ENCODE data around the gene TBX18.

Gene TBX18

GRCh38 chr6:84804720-84805119 is 40.3 kb upstream of the TBX18 start:
- H2AFZ ChIP-seq = no peak overlapping the region
- no peaks in the 10 kb centered on the region for H3K79me2 ChIP-seq
- H3K36me3 ChIP-seq (ENCODE audit: control insufficient read depth, insufficient read depth, low read length) = no peaks in the 10 kb centered on the region
- H3K9me3 ChIP-seq (ENCODE audit: control insufficient read depth, low read length) = peaks cover 3% of the 10 kb centered on the region
- no peaks in the 10 kb centered on the region for H3K4me1 ChIP-seq
- no peak overlapping the region for H3K4me3 ChIP-seq (ENCODE audit: low read depth, low read length)
- H3K27ac ChIP-seq = no peak overlapping the region
- peaks cover 3% of the 10 kb centered on the region for H3K27me3 ChIP-seq (ENCODE audit: control insufficient read depth, insufficient read depth, low read length)
- H3K4me2 ChIP-seq (ENCODE audit: low read length) = no peak overlapping the region
- TF ChIP-seq, protein P1, sequence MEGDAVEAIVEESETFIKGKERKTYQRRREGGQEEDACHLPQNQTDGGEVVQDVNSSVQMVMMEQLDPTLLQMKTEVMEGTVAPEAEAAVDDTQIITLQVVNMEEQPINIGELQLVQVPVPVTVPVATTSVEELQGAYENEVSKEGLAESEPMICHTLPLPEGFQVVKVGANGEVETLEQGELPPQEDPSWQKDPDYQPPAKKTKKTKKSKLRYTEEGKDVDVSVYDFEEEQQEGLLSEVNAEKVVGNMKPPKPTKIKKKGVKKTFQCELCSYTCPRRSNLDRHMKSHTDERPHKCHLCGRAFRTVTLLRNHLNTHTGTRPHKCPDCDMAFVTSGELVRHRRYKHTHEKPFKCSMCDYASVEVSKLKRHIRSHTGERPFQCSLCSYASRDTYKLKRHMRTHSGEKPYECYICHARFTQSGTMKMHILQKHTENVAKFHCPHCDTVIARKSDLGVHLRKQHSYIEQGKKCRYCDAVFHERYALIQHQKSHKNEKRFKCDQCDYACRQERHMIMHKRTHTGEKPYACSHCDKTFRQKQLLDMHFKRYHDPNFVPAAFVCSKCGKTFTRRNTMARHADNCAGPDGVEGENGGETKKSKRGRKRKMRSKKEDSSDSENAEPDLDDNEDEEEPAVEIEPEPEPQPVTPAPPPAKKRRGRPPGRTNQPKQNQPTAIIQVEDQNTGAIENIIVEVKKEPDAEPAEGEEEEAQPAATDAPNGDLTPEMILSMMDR (IDR thresholded peaks at IDR 0.05) = no peak
- no peak overlapping the region for H3K9ac ChIP-seq

- TF ChIP-seq, protein P1 (IDR thresholded peaks at IDR 0.05) = no peak
- H3K4me1 ChIP-seq = no peaks in the 10 kb centered on the region
- H3K4me3 ChIP-seq (ENCODE audit: low read depth, low read length) = no peak overlapping the region
- H3K79me2 ChIP-seq = no peaks in the 10 kb centered on the region
- H3K9me3 ChIP-seq (ENCODE audit: control insufficient read depth, low read length) = peaks cover 3% of the 10 kb centered on the region
- H3K36me3 ChIP-seq (ENCODE audit: control insufficient read depth, insufficient read depth, low read length) = no peaks in the 10 kb centered on the region
- no peak overlapping the region for H2AFZ ChIP-seq
- no peak overlapping the region for H3K27ac ChIP-seq
- no peak overlapping the region for H3K9ac ChIP-seq
- no peak overlapping the region for H3K4me2 ChIP-seq (ENCODE audit: low read length)
- peaks cover 3% of the 10 kb centered on the region for H3K27me3 ChIP-seq (ENCODE audit: control insufficient read depth, insufficient read depth, low read length)
These were observed 36.9 kb upstream of the TBX18 start for GRCh38 chr6:84801250-84801649.

DNA sequence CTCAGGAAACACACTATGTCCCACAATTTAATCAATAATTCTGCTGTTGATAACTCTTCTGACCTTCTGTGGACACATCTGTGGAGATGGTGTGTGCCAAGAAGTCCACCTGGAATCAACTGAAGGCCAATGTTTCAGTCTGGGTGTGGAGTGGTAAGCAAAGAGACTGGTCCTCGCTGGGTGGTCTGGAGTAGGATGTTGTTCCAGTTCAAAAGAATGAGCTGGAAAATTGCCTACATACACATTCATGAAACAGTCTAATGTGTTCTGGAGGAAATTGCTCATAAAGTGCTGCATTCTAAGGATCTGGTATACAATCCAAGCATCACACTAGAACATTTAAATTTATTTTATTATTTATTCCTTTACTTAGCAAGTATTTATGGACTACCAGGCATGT is 33.9 kb upstream of the TBX18 start:
- no peaks in the 10 kb centered on the region for H3K4me1 ChIP-seq
- H3K9me3 ChIP-seq (ENCODE audit: control insufficient read depth, low read length) = peaks cover 3% of the 10 kb centered on the region
- no peaks in the 10 kb centered on the region for H3K36me3 ChIP-seq (ENCODE audit: control insufficient read depth, insufficient read depth, low read length)
- no peak overlapping the region for H3K27ac ChIP-seq
- H3K79me2 ChIP-seq = no peaks in the 10 kb centered on the region
- TF ChIP-seq, protein P1 (IDR thresholded peaks at IDR 0.05) = no peak
- no peak overlapping the region for H3K9ac ChIP-seq
- no peak overlapping the region for H3K4me2 ChIP-seq (ENCODE audit: low read length)
- H3K4me3 ChIP-seq (ENCODE audit: low read depth, low read length) = no peak overlapping the region
- H3K27me3 ChIP-seq (ENCODE audit: control insufficient read depth, insufficient read depth, low read length) = peaks cover 3% of the 10 kb centered on the region
- no peak overlapping the region for H2AFZ ChIP-seq

- no peaks in the 10 kb centered on the region for H3K79me2 ChIP-seq
- no peaks in the 10 kb centered on the region for H3K4me1 ChIP-seq
- TF ChIP-seq, protein P1 (IDR thresholded peaks at IDR 0.05) = no peak
- H3K27me3 ChIP-seq (ENCODE audit: control insufficient read depth, insufficient read depth, low read length) = no peaks in the 10 kb centered on the region
- H2AFZ ChIP-seq = no peak overlapping the region
- H3K4me3 ChIP-seq (ENCODE audit: low read depth, low read length) = no peak overlapping the region
- no peaks in the 10 kb centered on the region for H3K36me3 ChIP-seq (ENCODE audit: control insufficient read depth, insufficient read depth, low read length)
- H3K4me2 ChIP-seq (ENCODE audit: low read length) = no peak overlapping the region
- peaks cover 3% of the 10 kb centered on the region for H3K9me3 ChIP-seq (ENCODE audit: control insufficient read depth, low read length)
- H3K9ac ChIP-seq = no peak overlapping the region
- no peak overlapping the region for H3K27ac ChIP-seq
These were observed 31.9 kb upstream of the TBX18 start for GRCh38 chr6:84796343-84796742.

- no peaks in the 10 kb centered on the region for H3K79me2 ChIP-seq
- no peak overlapping the region for H2AFZ ChIP-seq
- H3K4me1 ChIP-seq = no peaks in the 10 kb centered on the region
- H3K27me3 ChIP-seq (ENCODE audit: control insufficient read depth, insufficient read depth, low read length) = no peaks in the 10 kb centered on the region
- no peak overlapping the region for H3K9ac ChIP-seq
- no peak overlapping the region for H3K27ac ChIP-seq
- H3K4me3 ChIP-seq (ENCODE audit: low read depth, low read length) = no peak overlapping the region
- no peaks in the 10 kb centered on the region for H3K36me3 ChIP-seq (ENCODE audit: control insufficient read depth, insufficient read depth, low read length)
- TF ChIP-seq, protein P1 (IDR thresholded peaks at IDR 0.05) = no peak
- H3K9me3 ChIP-seq (ENCODE audit: control insufficient read depth, low read length) = no peaks in the 10 kb centered on the region
- no peak overlapping the region for H3K4me2 ChIP-seq (ENCODE audit: low read length)
These were observed 27.5 kb upstream of the TBX18 start for GRCh38 chr6:84791927-84792326.
